HEK293 (cell line): ENCODE results near the gene TUBB2B.

Experiments used
- CTCF ChIP-seq: fragments of 450-650 bp; formaldehyde crosslinking; IDR thresholded peaks from 2 replicates; pipeline ENCODE4 v1.5.1; 2016; ENCODE audit warnings: missing biosample characterization, missing genetic modification characterization
- RBAK ChIP-seq: fragments of 450-650 bp; formaldehyde crosslinking; IDR thresholded peaks from 2 replicates; pipeline ENCODE4 v1.5.1; 2016; ENCODE audit warnings: missing biosample characterization, missing genetic modification characterization
- ZBTB11 ChIP-seq: fragments of 450-650 bp; formaldehyde crosslinking; conservative IDR thresholded peaks from 2 replicates; pipeline ENCODE4 v1.5.1; 2016; ENCODE audit warnings: low read depth, missing biosample characterization, missing genetic modification characterization
- ZFP37 ChIP-seq: fragments of 450-650 bp; formaldehyde crosslinking; IDR thresholded peaks from 2 replicates; pipeline ENCODE4 v1.5.1; 2016; ENCODE audit warnings: missing biosample characterization, missing genetic modification characterization
- ZFP41 ChIP-seq: fragments of 450-650 bp; formaldehyde crosslinking; IDR thresholded peaks from 2 replicates; pipeline ENCODE4 v1.5.1; 2016; ENCODE audit warnings: missing biosample characterization, missing genetic modification characterization, borderline replicate concordance
- ZIC2 ChIP-seq: fragments of 450-650 bp; formaldehyde crosslinking; IDR thresholded peaks from 2 replicates; pipeline ENCODE4 v1.5.1; 2016; ENCODE audit warnings: missing biosample characterization, missing genetic modification characterization
- ZNF10 ChIP-seq: fragments of 450-650 bp; formaldehyde crosslinking; IDR thresholded peaks from 2 replicates; pipeline ENCODE4 v1.5.1; 2017; ENCODE audit warnings: missing biosample characterization, missing genetic modification characterization

- TF ChIP-seq ZIC2 (no peak), CTCF (tag by site-specific recombination) (no peak), ZFP41 (tag by site-specific recombination) (no peak), RBAK (tag by site-specific recombination) (no peak), ZBTB11 (tag by site-specific recombination) (no peak), ZFP37 (tag by site-specific recombination) (no peak), ZNF10 (tag by site-specific recombination) (no peak)
These were observed 42.0 kb upstream of the TUBB2B start for GRCh38 chr6:3269281-3269975.
